Prostate gland (tissue), 2 donors: Measurements from ENCODE around the gene GOT1.

Experiments used
- POLR2AphosphoS5 ChIP-seq: sonication (generic); formaldehyde crosslinking; IDR thresholded peaks from one replicate; pipeline ENCODE4 v1.6.1; 2017; ENCODE audit warnings: antibody characterized with exemption
- TF ChIP-seq, protein P1 (sequence below), 4 experiments: fragments of 200-600 bp in 2 of 4; fragments of 450-650 bp in 2 of 4; sonication (generic) in 2 of 4; IDR thresholded peaks; 1 replicate in 3 of 4; 2 replicates in 1 of 4; pipeline ENCODE4 v1.5.1; 2016 to 2019; ENCODE audit warnings: antibody characterized with exemption in 4 of 4, mild to moderate bottlenecking in 2 of 4, moderate library complexity in 2 of 4

DNA sequence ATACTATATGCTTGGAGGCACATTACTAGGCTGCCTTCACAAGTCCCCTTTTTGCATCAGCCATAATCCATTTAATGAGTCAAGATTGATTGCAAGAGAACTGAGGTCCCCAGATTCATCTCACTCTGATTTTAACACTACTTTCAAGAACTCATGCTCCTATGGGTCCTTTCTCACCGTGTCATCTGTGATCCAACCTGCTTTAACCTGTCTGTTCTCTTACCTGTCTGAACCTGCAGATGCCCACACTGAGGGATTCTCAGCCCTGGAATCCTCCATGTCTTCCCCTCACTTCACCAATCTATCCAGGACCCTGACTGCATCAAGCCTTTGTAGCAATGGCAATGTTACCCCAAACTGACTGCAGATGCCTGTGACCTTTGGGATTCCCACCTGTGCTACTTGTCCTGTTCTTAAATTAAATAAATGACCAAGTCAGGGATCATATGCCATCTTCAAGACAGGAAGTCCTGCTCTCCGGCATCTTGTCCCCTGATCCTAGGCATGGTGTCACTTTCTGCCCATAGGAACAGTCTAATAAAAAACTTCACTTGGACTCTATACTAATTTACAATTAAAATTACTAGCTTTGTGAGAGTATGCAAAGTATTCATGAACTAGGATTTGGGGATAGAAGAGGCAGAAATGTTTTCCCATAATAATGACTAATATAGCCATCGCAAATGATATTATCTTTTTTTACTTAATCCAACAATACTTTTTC, 25.9 kb upstream of the GOT1 start:
- TF ChIP-seq POLR2AphosphoS5: no peak
- TF ChIP-seq, protein P1, sequence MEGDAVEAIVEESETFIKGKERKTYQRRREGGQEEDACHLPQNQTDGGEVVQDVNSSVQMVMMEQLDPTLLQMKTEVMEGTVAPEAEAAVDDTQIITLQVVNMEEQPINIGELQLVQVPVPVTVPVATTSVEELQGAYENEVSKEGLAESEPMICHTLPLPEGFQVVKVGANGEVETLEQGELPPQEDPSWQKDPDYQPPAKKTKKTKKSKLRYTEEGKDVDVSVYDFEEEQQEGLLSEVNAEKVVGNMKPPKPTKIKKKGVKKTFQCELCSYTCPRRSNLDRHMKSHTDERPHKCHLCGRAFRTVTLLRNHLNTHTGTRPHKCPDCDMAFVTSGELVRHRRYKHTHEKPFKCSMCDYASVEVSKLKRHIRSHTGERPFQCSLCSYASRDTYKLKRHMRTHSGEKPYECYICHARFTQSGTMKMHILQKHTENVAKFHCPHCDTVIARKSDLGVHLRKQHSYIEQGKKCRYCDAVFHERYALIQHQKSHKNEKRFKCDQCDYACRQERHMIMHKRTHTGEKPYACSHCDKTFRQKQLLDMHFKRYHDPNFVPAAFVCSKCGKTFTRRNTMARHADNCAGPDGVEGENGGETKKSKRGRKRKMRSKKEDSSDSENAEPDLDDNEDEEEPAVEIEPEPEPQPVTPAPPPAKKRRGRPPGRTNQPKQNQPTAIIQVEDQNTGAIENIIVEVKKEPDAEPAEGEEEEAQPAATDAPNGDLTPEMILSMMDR (IDR thresholded peaks at IDR 0.05): no peak
